ENCODE results near the gene CHGA. TPM values are rescaled to one million over a fixed set of nuclear protein-coding genes. Genes with fewer than 3 reads are reported as not detected.

CHGA gene
- total RNA-seq, 1 experiment from 2014 or later = 8.5 TPM

- H3K36me3 Mint-ChIP-seq = peaks cover 13% of the 10 kb centered on the region
- TF ChIP-seq NFATC4 (CRISPR knock-in tag; IDR thresholded peaks at IDR 0.05) = no peak
- no peak for TF ChIP-seq ZNF232 (CRISPR knock-in tag; IDR thresholded peaks at IDR 0.05)
- TF ChIP-seq SOX15 (CRISPR knock-in tag; IDR thresholded peaks at IDR 0.05) = no peak
- TF ChIP-seq ETV6 (CRISPR knock-in tag; IDR thresholded peaks at IDR 0.05) = no peak
- no peak for TF ChIP-seq FOXK1 (CRISPR knock-in tag; IDR thresholded peaks at IDR 0.05)
- TF ChIP-seq AR (CRISPR knock-in tag; IDR thresholded peaks at IDR 0.05) = no peak
- TF ChIP-seq MXD4 (CRISPR knock-in tag; IDR thresholded peaks at IDR 0.05; ENCODE audit: borderline replicate concordance) = no peak
- TF ChIP-seq TCF7 (CRISPR knock-in tag; IDR thresholded peaks at IDR 0.05; ENCODE audit: low read depth) = no peak
- no peak for TF ChIP-seq ZNF425 (CRISPR knock-in tag; conservative IDR thresholded peaks at IDR 0.05)
- no peak for TF ChIP-seq ZBTB21 (CRISPR knock-in tag; IDR thresholded peaks at IDR 0.05; ENCODE audit: borderline replicate concordance)
- no peak for TF ChIP-seq FOXJ3 (CRISPR knock-in tag; IDR thresholded peaks at IDR 0.05; ENCODE audit: borderline replicate concordance)
- TF ChIP-seq IRF2 (CRISPR knock-in tag; IDR thresholded peaks at IDR 0.05; ENCODE audit: borderline replicate concordance, low read depth) = no peak
- TF ChIP-seq ERG (CRISPR knock-in tag; IDR thresholded peaks at IDR 0.05) = no peak
- TF ChIP-seq AFF4 (CRISPR knock-in tag; IDR thresholded peaks at IDR 0.05; ENCODE audit: borderline replicate concordance) = no peak
- TF ChIP-seq E2F5 (CRISPR knock-in tag; IDR thresholded peaks at IDR 0.05) = no peak
Observed at GRCh38 chr14:92965281-92965680, 42.3 kb downstream of the CHGA start.

More at GRCh38 chr14:92965281-92965680, 42.3 kb downstream of the CHGA start:
- Mint-ChIP-seq H3K27me3 (ENCODE audit: low read depth) (no peaks in the 10 kb centered on the region), H3K27ac (no peak overlapping the region), H3K4me1 (peaks cover 37% of the 10 kb centered on the region), H3K9me3 (peaks cover 15% of the 10 kb centered on the region), H3K4me3 (no peak overlapping the region)
- ChIA-PET CTCF (interaction anchor here (1.0 to 1.7 kb wide), 2 partner anchors 148 to 150 kb away, joined by 4 to 5 read pairs; no protein-coding TSS in a partner anchor), POLR2A (no interaction called here)
- no peak for ATAC-seq
- no peak for DNase-seq (ENCODE audit: low spot score)
